Measurements from ENCODE around the gene BANF2.

GRCh38 chr20:17767624-17768023 lies 67.9 kb downstream of the BANF2 start:
- TF ChIP-seq, protein P1, sequence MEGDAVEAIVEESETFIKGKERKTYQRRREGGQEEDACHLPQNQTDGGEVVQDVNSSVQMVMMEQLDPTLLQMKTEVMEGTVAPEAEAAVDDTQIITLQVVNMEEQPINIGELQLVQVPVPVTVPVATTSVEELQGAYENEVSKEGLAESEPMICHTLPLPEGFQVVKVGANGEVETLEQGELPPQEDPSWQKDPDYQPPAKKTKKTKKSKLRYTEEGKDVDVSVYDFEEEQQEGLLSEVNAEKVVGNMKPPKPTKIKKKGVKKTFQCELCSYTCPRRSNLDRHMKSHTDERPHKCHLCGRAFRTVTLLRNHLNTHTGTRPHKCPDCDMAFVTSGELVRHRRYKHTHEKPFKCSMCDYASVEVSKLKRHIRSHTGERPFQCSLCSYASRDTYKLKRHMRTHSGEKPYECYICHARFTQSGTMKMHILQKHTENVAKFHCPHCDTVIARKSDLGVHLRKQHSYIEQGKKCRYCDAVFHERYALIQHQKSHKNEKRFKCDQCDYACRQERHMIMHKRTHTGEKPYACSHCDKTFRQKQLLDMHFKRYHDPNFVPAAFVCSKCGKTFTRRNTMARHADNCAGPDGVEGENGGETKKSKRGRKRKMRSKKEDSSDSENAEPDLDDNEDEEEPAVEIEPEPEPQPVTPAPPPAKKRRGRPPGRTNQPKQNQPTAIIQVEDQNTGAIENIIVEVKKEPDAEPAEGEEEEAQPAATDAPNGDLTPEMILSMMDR (IDR thresholded peaks at IDR 0.05): no peak
- no peak for TF ChIP-seq EZH2 (IDR thresholded peaks at IDR 0.05)
- TF ChIP-seq EZH2phosphoT487 (IDR thresholded peaks at IDR 0.05): no peak
